Right hindlimb (tissue), 1 donor: ENCODE data around the gene FUT1.
"Not testable (repeated sequence)": the region's sequence is repeated elsewhere in the genome, so short reads cannot be mapped to it uniquely, and the experiment has no call there.

Experiments
- DNase-seq: peaks from one replicate; pipeline ENCODE4 v3.0.0-alpha.2; 2018

The FUT1 gene

GRCh38 chr19:48768171-48768753 is 15.8 kb upstream of the FUT1 start:
- not testable (repeated sequence) for DNase-seq

- DNase-seq, result not testable (repeated sequence)
These were observed 13.4 kb upstream of the FUT1 start for GRCh38 chr19:48765816-48766215.

- no peak for DNase-seq
These were observed 8.2 kb upstream of the FUT1 start for GRCh38 chr19:48760504-48761205.

DNA sequence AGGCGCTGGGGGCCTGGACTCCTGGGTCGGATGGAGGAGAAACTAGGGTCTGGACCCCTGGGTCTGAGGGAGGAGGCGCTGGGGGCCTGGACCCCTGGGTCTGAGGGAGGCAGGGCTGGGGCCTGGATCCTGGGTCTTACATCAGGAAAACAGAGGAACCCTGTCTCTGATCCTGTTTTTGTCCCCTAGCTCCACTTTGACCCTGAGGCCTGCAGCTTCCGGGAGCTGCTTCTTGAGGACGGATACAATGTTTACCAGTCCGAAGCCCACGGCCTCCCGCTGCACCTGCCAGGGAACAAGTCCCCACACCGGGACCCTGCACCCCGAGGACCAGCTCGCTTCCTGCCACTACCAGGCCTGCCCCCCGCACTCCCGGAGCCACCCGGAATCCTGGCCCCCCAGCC is 5.3 kb upstream of the FUT1 start:
- no peak for DNase-seq

DNA sequence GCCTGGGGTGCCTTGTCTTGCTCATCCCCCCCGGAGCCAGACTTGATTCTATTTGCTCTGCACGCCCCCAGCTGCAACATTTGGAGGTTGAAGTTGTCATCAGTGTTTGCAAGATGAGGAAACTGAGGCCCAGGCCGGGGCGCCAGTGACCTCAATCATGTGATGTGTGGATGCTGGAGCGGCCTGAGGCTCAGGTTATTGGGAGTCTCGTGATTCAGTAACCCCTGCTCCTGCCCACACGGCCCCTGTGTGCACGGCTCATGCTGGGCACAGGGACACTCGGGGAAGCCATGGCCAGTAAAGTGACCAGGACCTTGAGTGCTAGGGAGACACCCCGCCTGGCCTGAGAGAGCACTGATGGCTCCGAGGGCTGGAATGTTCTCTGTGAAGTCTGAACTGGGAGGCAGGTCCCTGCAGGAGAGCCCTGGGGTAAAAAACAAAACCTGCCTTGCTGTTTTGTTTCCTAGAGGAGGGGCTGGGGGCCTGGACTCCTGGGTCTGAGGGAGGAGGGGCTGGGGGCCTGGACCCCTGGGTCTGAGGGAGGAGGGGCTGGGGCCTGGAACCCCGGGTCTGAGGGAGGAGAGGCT is 4.7 kb upstream of the FUT1 start:
- DNase-seq, result no peak

GRCh38 chr19:48756686-48757085 is 4.2 kb upstream of the FUT1 start:
- no peak for DNase-seq

DNA sequence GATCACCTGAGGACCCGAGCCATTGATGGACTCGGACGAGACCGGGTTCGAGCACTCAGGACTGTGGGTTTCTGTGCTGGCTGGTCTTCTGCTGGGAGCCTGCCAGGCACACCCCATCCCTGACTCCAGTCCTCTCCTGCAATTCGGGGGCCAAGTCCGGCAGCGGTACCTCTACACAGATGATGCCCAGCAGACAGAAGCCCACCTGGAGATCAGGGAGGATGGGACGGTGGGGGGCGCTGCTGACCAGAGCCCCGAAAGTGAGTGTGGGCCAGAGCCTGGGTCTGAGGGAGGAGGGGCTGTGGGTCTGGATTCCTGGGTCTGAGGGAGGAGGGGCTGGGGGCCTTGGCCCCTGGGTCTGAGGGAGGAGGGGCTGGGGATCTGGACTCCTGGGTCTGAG is 3.8 kb upstream of the FUT1 start:
- no peak for DNase-seq

DNA sequence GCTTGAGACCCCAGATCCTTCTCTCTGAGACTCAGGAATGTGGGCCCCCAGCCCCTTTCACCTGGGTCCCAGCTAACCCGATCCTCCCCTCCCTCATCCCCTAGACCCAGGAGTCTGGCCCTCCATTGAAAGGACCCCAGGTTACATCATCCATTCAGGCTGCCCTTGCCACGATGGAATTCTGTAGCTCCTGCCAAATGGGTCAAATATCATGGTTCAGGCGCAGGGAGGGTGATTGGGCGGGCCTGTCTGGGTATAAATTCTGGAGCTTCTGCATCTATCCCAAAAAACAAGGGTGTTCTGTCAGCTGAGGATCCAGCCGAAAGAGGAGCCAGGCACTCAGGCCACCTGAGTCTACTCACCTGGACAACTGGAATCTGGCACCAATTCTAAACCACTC is 3.3 kb upstream of the FUT1 start:
- DNase-seq, result no peak

DNA sequence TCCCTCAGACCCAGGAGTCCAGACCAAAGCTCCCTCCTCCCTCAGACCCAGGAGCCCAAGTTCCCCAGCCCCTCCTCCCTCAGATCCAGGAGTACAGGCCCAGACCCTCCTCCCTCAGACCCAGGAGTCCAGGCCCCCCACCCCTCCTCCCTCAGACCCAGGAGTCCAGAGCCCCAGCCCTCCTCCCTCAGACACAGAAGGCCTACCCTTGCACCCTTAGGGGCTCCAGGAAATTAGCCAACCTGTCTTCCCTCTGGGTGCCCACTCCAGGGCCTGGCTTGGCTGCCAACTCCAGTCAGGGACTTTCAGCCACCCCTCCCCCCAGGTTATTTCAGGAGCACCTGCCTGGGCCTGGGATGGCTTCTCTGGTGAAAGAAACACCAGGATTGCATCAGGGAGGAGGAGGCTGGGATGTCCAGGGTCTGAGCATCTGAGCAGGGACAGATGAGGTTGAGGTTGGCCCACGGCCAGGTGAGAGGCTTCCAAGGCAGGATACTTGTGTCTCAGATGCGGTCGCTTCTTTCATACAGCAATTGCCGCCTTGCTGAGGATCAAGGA is 2.7 kb upstream of the FUT1 start, which contains the start of gene FGF21:
TSS of gene FGF21 (plus strand) at position 441 of the 558 bp plus-strand sequence. CDS start 713 bp downstream, outside the sequence.
- no peak for DNase-seq

- no peak for DNase-seq
These were observed 471 bp downstream of the FUT1 start for GRCh38 chr19:48751845-48752495.

DNA sequence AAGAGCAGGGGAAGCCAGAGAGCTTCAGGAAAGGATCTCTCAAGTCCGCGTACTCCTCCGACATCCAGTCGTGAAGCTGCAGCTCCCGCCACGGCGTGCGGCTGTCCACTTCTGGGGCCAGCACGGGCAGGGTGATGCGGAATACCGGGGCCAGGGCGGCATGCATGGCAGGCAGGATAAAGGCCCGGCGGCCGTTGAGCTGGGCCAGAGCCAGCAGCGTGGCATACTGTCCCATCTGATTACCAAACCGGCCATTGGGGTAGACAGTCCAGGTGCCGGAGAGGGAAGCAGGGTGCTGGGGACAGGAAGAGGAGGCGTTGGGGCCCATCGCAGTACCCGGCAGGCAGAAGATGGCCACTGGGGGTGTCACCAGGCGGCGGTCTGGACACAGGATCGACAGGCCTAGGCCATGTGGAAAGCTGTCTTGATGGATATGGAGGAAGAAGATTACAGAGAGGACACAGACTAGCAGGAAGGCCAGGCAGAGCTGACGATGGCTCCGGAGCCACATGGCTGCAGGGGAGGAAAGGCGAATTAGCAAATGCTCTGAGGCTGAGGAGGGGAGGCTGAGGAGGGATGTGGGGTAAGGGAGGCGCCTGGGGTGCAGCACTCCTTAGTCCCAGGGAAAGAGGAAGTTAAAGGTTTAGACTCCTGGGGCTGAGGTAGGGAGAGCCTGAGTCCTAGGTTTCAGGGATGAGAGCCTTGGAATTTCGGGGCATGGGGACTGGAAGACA is 1.5 kb downstream of the FUT1 start:
- peak; percentile 15 for DNase-seq

- DNase-seq, result no peak
These were observed 2.1 kb downstream of the FUT1 start for GRCh38 chr19:48750351-48750750.

GRCh38 chr19:48749571-48750198 is 2.8 kb downstream of the FUT1 start:
- DNase-seq, result no peak

DNA sequence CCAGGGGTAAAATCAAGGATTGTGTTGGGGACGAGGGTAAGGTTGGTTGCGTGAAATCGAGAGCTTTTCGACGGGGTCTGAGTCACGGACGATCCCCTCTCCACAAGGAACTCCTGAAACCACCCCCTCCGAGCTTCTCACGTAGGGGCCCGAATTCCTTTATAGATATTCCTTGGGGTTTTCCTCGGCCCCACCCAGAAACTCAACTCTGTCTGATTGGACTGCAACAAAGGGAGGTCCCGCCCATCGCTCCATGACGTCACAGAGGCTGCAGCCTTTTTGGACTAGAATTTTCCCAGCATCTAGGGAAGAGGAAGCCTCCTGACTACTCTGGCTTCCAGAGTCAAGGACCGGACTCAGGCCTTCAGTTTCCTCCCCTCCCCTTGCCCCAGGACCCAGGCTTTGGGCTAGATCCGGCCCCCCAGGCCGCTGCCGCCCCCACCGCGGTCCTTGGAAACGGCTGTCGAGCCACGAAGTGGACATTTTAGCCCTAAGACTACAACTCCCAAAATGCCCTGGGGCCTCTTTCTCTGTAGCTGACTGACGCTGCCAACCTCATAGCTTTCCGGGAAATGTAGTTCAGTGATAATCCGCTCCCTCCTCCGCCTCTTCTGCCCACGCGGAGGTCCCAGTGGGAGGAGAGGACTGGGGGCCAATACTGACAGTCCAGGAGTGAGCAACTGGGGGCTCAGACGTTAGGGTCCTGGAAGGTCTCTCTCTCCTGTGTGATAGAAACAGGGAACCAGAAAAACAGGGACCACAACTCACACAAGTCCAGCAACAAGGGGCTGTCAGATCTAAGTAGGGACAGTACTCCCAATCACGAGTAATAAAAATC is 5.5 kb downstream of the FUT1 start, which contains the start of gene IZUMO1:
TSS of gene IZUMO1 (minus strand) at position 172 of the 838 bp plus-strand sequence. CDS start 1,050 bp downstream, outside the sequence.
- peak; percentile 87 for DNase-seq

DNA sequence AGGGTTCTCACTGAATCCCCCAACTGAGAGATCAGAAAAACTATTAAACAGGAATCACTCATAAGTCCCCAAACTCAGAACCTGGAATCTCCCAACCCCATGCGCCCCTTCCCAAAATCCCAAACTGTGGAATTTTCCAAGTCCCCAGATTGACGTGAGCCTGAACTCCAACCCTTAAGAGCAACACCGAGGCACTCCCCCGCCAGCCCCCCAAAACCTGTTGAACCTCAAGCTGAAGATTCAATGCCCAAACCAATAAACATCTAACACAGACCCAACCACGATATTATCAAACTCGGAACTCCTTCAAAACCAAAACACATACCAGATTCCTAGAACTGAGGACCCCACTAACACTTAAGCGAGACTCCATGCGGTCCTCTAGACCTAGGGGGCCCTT is 6.3 kb downstream of the FUT1 start:
- DNase-seq, result peak; percentile 4

DNA sequence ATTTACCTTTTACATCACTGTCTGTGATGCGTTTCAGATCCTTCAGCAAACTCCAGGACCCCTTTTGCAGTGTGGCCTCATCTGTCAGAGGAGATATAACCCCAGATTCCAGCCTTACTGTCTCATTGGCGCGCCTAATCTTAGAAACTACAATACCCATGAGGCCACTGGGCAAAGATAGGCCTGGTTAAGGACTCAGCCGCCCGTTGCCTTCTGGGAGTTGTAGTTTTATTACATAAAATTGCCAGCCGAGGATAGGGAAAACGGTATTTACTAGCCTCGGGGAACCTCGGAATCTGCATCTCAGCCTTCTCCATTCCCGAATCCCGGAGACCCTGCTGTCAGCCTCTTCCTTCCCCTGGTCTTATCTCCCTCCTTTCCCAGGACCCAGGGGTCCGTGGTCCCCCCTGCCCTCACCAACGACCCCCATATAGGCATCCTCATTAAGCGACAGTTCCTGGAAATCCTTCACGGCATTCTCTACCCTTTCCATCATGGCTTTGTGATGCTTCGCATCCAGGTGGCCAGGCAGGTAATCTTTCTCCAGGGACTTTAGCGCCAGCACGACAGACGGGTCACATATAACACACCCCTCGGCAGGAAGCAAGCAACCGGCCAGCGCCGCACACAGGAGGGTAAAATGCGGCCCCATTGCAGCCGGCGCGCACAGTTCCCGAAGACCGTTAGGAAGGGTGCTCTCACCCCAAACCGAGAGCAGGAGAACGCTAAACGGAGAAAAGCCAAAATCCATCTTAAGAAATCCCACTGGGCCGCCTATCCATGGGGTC is 7.0 kb downstream of the FUT1 start:
- DNase-seq, result peak; percentile 58

DNA sequence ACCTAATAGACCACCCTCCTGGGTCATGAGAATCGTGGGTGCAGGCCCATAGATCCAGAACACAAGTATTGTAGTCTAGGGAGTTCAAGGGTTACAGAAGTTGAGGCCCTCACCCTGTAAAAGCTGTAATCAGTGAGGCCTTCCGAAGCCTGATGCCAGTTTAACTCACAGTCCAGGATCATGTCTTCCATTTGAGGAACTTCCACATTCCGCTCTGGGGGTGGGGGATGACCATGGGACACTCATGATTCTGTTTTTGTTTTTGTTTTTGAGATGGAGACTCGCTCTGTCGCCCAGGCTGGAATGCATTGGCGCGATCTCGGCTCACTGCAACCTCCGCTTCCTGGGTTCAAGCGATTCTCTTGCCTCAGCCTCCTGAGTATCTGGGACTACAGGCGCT is 10.3 kb downstream of the FUT1 start:
- no peak for DNase-seq

- DNase-seq, result peak; percentile 16
These were observed 11.1 kb downstream of the FUT1 start for GRCh38 chr19:48741129-48741999.
